Esophagus mucosa (tissue), 1 donor: ENCODE measurements around the gene STK38L. TPM values are rescaled to one million over a fixed set of nuclear protein-coding genes. Genes with fewer than 3 reads are reported as not detected.
A peak's percentile ranks its signal among the peaks of the same experiment; 100 is the strongest.
"Not testable (repeated sequence)": the region's sequence is repeated elsewhere in the genome, so short reads cannot be mapped to it uniquely, and the experiment has no call there.

Experiments used
- ATAC-seq: fragments of 200-7000 bp; cut with Tn5 transposase; one replicate; pipeline ENCODE4 v1.9.1; 2020
- total RNA-seq: library from RNA; stranded (reverse); gene quantifications from one replicate; pipeline ENCODE4 v1.2.4, GENCODE V29; 2023
- donor health status: DM: yes; HTN: yes; CAD: no.

Gene STK38L
- total RNA-seq, 1 donor from 2014 or later = 27.2 TPM

DNA sequence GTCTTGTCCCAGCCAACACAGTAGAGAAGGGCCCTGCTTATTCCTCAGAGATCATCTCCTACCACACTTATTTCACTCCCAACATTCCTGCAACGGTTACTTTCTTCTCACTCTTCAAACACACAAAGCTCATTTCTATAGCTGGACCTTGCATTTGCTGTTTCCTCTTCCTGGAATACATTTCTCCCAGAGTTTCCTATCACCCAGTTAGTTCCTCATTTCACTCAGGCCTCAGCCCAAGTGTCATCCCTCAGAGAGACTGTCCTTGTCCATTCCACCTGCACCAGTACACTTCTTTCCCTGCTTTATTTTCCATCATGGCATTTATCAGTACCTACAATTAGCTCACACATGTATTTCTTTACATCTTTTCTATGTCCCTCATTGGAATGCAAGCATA is 14.7 kb upstream of the STK38L start:
- no peak for ATAC-seq

DNA sequence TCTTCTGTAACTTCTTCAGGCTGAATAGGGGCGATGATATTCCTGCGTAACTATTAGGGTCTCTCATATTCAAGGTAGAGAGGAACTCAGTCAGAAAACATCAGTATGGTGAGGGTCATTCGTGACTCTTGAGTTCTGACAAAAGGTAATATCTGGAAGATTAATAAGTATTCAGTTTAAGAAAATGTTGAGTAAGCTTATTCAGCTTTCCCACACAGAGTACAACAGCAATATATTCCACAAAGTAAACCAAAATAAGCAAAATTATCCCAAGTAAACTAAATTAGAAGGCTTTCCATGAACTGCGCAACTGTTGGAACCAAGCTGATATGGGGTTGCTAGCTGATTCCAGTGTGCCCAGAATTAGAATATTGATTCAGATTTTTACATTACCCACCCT is 12.7 kb upstream of the STK38L start:
- ATAC-seq = not testable (repeated sequence)

DNA sequence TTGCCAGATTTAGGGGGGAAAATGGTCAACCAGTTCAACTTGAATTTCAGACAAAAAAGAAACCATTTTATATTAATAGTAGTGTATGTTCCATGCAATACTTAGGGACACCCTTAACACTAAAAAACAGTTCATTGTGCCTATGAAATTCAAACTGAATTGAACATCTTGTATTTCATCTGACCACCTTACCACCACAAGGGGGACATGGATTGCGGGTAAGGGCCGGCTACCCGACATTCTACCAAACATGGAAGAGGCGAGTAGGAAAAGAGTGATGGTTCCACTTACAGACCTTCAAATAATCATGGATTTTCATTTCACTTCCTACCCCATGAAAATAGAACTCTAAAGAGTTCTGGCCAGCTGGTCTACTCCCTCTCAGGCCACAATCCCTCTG is 10.3 kb upstream of the STK38L start:
- no peak for ATAC-seq

DNA sequence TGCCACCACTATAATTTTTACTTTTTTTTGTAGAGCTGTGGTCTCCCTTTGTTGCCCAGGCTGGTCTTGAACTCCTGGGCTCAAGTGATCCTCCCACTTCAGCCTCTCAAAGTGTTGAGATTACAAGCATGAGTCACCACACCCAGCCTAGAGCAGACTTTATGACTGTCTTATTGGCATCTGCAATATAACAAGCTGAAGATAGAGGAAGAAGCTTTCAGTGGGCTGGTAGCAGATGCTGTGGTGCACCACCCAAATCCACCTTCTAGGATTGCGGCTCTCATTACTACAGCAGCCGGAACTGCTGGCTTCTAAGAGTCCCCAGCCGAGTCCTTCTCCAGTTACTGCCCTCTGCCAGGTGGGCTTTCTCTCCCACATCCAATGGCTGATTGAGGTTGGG is 7.6 kb upstream of the STK38L start:
- no peak for ATAC-seq

DNA sequence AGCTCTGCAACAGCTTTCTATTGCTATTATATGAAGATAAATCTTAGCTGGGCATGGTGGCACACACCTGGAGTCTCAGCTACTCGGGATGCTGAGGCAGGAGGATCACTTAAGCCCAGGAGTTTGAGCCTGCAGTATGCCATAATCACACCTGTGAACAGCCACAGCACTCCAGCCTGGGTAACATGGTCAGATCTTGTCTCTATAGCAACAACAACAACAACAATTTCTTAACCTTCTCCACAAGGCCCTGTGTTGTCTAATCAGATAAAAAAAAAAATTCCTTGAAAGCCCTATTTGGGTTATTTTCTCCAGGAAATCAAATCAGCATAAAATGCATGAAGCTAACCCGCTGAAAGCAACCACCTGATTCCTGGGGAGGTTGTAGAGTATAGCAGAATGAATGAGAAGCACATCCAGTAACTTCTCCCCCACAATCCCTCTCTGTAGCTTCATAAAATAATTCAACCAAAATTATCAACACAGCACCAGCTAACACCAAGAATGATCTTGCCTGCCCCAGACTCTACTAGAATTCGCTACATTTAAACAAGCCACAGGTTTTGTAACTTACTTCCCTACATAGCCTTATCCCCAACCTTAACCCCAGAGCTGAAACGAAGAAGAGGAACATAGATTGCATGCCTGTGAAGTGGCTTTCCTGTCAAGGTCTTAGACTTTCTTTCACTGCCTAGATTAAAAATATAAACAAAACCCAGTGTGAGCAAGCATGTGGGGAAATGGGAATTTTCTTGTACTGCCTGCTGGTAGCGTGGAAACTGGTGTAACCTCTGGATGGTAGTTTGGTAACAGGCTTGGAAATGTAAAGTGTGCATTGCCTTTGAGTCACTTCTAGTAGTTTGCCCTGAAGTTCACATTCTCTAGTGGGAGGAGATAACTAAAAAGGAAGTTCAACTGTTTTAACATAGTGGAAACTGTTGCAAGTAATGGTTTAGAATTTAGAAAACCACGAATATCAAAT is 6.0 kb upstream of the STK38L start:
- ATAC-seq = peak; percentile 48

DNA sequence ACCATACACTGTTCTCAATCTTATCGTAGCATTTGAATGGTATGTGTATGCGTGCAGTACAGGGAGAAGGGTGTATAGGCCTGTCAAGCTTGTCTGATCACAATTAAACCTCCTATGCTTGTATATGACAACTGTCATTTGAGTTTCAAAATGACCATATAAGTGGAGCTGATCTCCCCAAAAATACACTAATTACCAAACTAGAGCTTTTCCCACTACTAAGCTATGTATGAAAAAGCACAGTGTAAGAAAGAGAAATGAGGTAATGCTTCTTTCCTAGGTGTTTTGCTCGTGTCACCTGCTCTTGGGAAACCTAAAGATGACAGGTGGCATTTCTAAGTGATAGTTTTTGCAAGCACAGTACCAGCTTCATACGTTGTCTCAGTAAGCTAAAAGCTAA is 1.1 kb upstream of the STK38L start:
- no peak for ATAC-seq

DNA sequence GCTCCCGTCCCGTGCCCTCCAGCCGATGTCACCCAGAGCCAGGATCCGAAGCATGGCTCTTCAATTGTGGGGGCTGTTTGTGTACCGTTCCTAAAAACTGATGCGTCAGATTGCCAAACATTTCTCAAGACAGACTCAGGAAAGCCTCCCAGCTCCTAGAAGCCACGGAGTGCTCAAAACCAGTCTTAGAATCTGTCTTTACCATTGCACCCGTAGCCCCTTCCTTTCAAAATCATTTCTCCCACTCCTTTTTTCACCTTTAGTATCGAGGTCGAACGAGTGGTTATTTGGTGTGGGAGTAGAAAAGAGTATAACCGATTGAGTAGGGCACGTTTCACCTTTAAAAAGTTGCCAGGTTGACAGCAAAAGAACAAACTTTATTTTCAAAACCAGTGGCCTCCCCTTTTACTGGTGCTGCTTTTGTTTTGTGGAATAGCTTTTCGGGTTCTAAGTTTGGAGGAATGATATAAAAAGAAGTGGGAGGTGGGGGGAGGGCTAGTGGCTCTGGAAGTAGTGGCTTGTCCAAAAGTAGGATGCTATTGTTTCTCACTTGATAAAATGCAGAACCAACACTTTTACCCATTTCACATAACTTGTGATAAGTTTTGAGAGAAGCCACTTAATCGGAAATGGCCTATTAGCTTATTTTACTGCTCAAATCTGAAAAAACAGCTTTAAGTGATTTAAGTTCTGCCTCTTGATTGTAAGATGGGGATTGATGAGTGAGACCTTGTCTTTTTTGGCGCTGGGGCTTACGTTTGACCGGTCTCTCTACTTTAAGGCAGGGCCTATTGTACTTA is 803 bp downstream of the STK38L start:
- no peak for ATAC-seq

DNA sequence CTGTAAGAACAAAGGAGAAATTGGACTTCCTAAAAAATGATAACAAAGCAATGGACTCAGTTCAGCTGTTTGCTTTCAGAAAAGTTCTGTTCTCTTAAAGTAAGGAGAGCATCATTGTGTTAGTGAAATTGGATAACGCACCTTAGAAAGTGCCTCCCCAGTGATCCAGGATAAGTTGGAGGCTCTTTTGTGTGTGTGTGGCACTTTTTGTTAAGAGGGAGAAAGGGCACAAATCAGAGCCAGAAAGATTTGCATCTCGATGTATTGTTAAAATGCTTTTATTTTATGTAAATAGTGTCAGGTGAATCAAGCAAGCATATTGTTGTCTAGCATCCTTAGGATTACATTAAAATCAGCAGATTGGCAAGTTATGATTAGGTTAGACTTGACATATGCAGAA is 2.1 kb downstream of the STK38L start:
- no peak for ATAC-seq

DNA sequence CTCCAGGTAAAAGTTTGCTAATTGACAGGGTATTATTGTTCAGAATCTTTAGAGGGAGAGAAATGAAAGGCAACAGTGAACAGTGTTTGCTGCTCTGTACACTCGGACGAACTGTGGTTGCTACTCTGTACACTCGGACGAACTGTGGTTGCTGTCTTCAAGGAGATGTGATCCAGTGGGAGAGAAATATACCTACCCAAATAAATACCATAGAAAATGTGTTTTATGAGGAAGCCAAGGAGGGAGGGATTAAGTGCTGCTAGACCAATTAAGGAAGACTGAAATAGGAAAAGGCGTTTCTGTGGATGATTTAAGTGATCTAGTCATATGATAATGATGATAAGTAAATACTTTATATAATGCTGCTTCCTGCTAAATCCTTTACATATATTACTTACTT is 2.7 kb downstream of the STK38L start:
- ATAC-seq = no peak

DNA sequence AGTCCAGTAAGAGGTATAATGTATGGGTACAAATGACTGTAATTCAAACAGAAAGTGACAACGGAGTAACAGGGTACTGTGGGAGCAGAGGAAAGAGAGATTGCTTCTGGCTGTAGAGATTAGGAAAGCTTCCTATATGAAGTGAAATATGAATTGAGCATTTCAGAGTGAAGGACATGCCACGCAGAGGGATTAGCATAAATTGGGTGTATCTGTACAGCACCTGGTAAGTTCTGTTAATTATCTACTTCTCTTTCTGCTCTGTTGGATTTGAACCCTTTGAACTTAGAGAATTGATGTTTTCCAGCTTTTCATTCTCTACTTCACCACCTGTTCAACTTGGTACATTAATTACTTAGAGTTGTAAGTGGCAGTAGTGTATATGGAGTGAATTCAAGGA is 8.8 kb downstream of the STK38L start:
- no peak for ATAC-seq

DNA sequence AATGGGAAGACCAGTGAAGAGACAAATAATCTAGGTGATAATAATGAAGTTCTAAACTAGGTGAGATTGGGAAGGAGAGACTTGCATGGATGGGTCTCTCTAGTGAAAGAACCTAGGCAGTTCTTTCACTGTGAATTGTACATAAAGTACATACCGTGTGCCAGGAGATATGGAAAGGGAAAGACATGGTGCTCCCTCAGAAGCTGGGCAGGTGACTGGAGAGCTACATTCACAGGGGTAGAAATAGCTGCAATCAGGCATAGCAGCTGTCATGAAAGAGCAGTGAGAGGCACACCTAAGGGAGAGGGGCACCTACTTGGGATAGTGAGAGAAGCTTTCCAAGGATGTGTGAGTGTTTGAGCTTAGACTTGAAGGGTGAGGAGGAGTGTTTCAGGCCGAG is 9.3 kb downstream of the STK38L start:
- ATAC-seq = no peak

DNA sequence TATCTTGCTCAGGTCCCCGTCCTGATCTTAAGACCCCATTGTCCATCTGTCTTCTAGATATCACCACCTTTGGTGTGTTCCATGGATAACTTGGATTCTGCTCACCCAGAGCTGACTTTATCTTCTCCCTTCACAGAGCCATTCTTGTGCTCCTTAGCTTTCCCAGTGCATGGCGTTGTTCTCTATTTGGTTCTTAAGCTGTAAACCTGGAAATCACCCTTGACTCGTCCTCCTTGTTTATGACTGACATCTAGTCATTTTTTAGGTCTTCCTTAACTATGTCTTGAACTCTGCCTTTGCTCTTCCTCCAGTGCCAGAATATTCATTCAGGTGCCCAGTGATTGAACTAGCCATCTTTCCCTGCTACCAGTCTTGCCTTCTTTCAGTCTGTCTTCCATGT is 11.7 kb downstream of the STK38L start:
- ATAC-seq = no peak

DNA sequence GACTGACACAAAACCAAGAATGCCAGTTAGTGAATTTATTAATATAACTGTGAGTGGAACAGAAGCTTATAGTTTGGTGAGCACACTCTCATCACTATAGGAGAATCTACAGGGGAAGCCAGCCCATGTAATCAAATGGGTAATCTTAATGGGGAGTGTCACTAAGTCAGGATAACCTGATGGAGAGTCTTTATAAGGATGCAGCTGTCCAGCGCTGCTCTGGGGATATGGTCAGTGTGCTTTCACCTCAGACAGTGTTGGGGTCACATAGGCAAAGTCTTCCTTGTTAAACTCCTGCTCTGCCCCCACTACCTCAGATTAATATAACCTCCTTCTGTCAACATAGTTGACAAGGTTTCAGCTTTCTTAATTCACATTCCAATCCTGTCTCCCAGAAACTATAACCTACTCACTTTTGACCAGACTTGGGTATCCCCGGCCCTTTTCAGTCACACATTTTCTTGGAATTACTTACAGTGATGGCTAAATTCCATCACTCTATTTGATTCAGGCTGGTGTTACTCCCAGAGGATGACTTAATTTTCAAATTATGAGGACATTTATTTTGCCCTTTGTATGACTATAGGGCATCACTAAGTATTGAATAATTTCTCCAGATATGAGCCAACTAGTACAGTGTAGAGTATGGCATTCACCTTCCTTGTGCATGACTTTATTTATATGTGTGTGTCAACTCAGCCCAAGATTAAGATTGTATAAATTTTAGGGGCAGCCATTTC is 13.2 kb downstream of the STK38L start:
- peak; percentile 26 for ATAC-seq

DNA sequence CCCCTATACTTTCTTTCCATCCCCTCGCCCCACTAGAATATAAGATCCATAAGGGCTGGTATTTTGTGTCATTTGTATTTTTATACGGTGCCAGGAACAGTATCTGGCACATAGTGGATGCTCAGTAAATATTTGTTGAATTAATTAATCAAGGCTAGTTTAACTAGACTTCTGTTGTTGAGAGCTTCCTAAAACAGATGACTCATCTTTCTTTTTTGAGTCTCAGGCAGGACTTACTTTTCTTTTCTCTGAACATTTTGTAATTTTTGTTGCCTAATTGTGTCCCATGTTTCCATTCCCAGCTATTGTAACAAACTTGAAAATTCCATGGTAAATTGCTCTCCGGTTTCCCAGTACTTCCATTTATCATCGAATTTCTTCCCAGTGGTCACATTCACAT is 16.7 kb downstream of the STK38L start:
- ATAC-seq = peak; percentile 53

DNA sequence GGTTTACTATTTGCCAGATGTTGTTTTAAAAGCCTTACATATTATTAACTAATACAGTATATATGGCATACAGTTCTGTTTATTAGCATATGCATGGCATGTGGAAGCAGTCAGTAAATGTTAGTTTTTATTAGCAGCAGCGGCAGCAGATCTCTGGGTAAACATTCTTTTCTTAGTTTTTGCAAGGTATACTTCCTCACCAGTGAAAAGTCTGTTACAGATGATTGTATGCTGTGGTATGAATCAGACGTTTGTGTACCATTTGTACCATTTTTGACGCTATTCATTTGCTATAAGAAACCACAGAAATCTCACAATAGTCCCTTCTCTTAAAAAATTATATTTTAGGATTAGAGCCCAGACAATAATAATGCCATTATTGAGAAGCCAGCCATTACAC is 17.8 kb downstream of the STK38L start:
- no peak for ATAC-seq

DNA sequence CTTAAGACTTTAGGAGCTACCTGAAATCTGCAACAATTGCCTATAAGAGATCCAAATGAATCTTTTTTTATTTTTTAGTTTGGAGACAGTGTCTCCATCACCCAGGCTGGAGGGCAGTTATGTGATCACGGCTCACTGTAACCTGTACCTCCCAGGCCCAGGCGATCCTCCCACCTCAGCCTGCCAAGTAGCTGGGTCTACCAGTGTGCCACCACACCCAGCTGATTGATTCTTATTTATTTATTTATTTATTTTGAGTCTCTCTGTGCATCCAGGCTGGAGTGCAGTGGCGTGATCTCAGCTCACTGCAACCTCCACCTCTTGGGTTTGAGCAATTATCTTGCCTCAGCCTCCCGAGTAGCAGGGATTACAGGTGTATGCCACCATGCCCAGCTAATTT is 26.1 kb downstream of the STK38L start:
- no peak for ATAC-seq

DNA sequence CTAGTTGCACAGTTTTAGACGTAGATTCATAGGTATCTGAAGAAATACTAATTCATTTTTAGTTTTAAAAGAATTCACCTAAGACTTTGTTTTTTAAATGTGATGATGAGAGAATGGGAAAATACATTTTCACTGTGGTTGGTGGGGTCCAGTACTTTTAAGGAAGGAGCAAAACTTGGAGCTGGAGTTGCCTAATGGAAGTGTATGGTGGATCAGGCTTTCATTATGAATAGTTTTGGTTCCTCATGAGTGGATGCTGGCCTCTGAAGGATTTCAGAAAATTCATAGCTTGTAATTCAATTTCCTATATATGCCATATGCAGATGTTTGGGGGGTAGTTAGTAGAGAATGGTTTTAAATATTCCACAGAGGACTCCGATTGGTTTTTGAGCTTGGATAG is 27.1 kb downstream of the STK38L start:
- no peak for ATAC-seq

DNA sequence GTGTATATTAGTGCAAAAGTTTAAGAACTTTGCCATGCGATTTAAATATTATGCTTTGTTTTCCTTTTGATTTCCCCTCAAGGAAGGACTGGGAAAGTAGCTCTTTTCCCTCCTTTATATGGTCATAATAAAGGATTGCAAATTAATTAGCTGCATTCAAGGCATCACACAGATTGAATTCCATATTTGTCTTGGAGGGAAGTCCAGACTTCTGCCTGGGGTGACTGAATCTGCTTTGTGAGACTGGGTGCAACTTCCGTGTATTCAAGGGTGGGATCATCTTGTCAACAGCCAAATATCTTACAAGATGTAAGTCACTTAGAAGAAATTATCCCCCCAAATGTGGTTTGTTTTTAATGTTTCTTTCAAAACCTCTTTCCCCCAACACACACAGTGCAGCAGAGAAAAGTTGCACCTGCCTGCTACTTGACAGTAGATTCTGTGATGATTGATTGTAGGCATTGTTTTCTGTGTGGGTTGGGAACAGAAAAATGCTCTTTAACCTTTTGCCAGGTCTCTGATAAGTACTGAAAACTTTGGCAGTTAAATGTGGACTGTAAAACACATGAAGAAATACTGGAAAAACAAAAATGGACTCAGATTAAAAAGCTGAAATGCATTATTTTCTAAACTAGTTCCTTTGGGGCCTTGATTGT is 28.4 kb downstream of the STK38L start:
- no peak for ATAC-seq

DNA sequence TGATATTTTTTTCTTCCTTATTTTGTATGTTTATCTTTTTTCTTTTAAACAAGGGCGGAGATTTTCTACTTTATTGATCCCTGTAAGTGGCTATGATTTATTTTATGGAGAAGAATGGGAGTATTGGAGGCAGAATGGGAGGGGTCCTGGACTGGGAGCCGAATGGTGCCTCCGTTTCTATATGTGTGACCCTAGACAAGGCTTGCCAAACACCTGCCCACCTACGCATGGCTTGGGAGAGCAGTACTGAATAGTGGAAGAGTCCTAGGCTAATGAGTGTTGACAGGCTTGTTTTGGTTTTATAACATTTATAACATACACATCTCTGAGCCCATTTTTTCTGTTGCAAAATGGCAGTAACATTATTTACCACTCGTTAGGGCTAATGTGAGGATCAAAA is 29.0 kb downstream of the STK38L start:
- ATAC-seq = no peak

DNA sequence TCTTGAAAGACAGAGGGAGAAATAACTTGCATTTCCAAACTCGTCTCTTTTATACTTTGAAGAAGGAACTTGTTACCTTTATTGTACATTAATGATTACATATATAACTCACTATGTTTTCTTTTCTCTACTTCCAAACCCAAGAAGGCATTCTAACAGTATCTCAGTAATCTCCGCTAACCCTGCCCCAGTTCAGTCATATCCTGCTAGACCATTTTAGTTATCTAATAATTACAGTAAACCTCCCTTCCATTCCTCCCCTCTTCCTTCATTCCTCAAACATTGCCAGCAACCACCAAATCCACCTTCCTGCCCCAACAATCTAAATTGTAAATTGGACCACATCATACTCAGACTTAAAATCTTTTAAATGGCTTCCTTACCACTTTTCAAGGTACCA is 30.6 kb downstream of the STK38L start:
- no peak for ATAC-seq

DNA sequence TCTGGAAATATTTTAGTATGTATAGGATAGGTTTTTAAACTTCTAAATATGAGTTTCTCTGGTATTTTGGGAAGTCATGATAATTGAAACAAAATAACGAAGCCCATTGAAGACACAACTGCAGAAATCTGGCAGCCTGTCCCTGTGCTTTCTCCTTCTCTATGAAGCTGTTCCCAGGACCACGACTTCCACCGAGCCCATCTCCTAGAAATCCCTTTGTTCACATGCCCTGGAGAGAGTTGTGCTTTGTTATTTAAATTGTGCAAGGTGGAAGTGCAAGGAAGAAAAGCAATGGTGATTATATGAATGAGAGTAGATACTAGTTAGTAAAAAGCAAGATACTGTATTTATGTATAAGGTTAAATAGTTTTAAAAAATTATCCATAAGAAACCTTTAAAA is 32.2 kb downstream of the STK38L start:
- no peak for ATAC-seq

DNA sequence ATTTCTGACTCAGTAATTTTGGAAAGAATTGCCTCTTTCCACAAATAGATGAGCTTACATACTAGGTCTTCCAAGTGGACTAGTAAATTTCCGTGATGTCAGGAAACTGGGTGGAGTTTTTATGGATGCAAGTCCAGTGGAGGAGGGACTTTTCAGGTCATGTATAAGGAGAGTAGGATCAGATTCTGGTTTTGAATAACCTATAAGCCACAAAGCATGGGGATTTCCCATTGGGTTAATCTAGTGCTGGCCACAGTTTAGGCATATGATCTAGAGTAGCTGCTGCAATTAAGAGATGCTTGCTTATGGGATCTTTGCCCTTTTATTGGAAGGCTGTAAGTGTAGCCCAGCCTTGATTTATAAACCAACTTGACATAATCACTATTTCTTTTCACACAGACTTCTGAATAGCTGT is 33.8 kb downstream of the STK38L start:
- ATAC-seq = peak; percentile 39

DNA sequence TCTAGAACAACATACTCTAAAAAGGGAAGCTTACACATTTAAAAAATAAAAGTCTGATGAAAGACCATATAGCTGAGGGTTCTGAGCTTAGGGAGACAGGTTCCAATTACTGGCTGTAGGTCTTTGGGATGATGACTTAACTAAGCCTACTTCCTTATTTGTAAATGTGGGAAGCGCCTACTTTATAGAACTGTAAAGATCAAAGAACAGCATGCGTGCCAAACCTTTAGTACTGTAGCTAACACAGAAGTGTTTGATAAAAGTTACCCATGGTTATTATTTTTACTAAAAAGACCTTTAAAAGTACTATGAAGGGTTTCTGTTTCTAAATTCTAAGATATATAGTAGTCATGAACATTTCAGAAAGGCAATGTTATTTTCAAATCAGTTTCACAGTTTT is 35.7 kb downstream of the STK38L start:
- ATAC-seq = peak; percentile 47
